Breast epithelium (tissue), 3 donors: ENCODE results near the gene FAM227A.

Experiments used
- CTCF ChIP-seq, 3 donors: fragments of 450-650 bp; IDR thresholded peaks; one replicate each; pipeline ENCODE4 v1.5.1; 2016 to 2017; ENCODE audit warnings: antibody characterized with exemption in 3 of 3, mild to moderate bottlenecking in 3 of 3, moderate library complexity in 3 of 3
- POLR2A ChIP-seq: fragments of 450-650 bp; IDR thresholded peaks from one replicate; pipeline ENCODE4 v1.6.1; 2016; ENCODE audit warnings: antibody characterized with exemption, mild to moderate bottlenecking, moderate library complexity
- POLR2AphosphoS5 ChIP-seq, 3 donors: sonication (generic); formaldehyde crosslinking; IDR thresholded peaks; one replicate each; pipeline ENCODE4 v1.6.1; 2017; ENCODE audit warnings: antibody characterized with exemption in 3 of 3

- TF ChIP-seq CTCF (IDR thresholded peaks at IDR 0.05) (peak in 2 of 3 donors; percentile 20 to 36), POLR2A (peak; percentile 82), POLR2AphosphoS5 (IDR thresholded peaks at IDR 0.05) (peak; percentile 82 to 92 (median 87))
Observed at GRCh38 chr22:38705235-38706100, 49.3 kb upstream of the FAM227A start, which contains the start of gene GTPBP1.
